Endothelial cell of umbilical vein (primary cell): ENCODE measurements around the gene RRH. TPM values are rescaled to one million over a fixed set of nuclear protein-coding genes. Genes with fewer than 3 reads are reported as not detected.
A peak's percentile ranks its signal among the peaks of the same experiment; 100 is the strongest.

Experiments used
- BruUV-seq: library from RNA; stranded (reverse); fragments of 400-500 nt; replicated peaks from 2 replicates; lab custom pipeline; 2021; lab: Mats Ljungman, UMichigan
- CTCF ChIA-PET: fragments of 300-600, 350-600 bp; sonication (Branson Sonifier 250); formaldehyde crosslinking; loops from one replicate; lab custom pipeline; 2021; ENCODE audit warnings: antibody characterized with exemption, inconsistent platforms; lab: Charles Lee
- POLR2A ChIA-PET: fragments of 300-600, 350-600 bp; sonication (Branson Sonifier 250); formaldehyde crosslinking; loops from one replicate; lab custom pipeline; 2021; ENCODE audit warnings: antibody characterized with exemption, inconsistent platforms; lab: Charles Lee
- DNase-seq: peaks from one replicate; pipeline ENCODE4 v3.0.0-alpha.2; 2011; ENCODE audit warnings: low read depth, low spot score
- FAIRE-seq: peaks from 2 replicates; lab custom pipeline; 2011; peaks lifted over from hg19 to GRCh38; lab: Jason Lieb, UNC
- H2AFZ ChIP-seq: 2 replicates; pipeline ENCODE4 v1.6.0; 2012; ENCODE audit warnings: low read depth, low read length, control low read depth, inconsistent platforms
- H3K27ac ChIP-seq: 2 replicates; pipeline ENCODE4 v1.5.1; 2011; ENCODE audit warnings: low read depth, mild to moderate bottlenecking, control low read depth, low read length, moderate library complexity; ENCODE audit not compliant: insufficient read depth
- H3K27me3 ChIP-seq, 2 experiments: 2 replicates each; pipeline versions ENCODE4 v1.6.0 to v1.6.1; 2011; ENCODE audit warnings: low read length in 2 of 2, mixed read lengths in 1 of 2; ENCODE audit not compliant: control insufficient read depth in 2 of 2, insufficient read depth in 2 of 2
- H3K36me3 ChIP-seq, 2 experiments: 2 replicates in 1 of 2; 3 replicates in 1 of 2; pipeline ENCODE4 v1.5.1; 2011; ENCODE audit warnings: low read length in 2 of 2, mild to moderate bottlenecking in 1 of 2, moderate library complexity in 1 of 2; ENCODE audit not compliant: control insufficient read depth in 2 of 2, insufficient read depth in 2 of 2; ENCODE audit errors: extremely low read depth in 1 of 2
- H3K4me1 ChIP-seq: 3 replicates; pipeline ENCODE4 v1.5.1; 2011; ENCODE audit warnings: mild to moderate bottlenecking, low read length; ENCODE audit not compliant: control insufficient read depth, insufficient read depth; ENCODE audit errors: extremely low read depth
- H3K4me2 ChIP-seq: 2 replicates; pipeline ENCODE4 v1.6.1; 2011; ENCODE audit warnings: low read length, control low read depth, mixed read lengths; ENCODE audit not compliant: insufficient read depth
- H3K4me3 ChIP-seq, 3 experiments: fragments of 200-600 bp in 1 of 3; sonication (generic), shearing (Covaris generic) in 1 of 3; replicated peaks in 1 of 3; 2 replicates each; pipeline ENCODE4 v1.5.1; 2011 to 2016; ENCODE audit warnings: control low read depth in 3 of 3, low read length in 3 of 3, mild to moderate bottlenecking in 2 of 3, inconsistent platforms in 1 of 3, low read depth in 1 of 3, moderate library complexity in 1 of 3; ENCODE audit not compliant: insufficient read depth in 1 of 3
- H3K79me2 ChIP-seq: 2 replicates; pipeline ENCODE4 v1.6.0; 2012; ENCODE audit warnings: low read length, inconsistent platforms; ENCODE audit not compliant: control insufficient read depth, insufficient read depth
- H3K9ac ChIP-seq: replicated peaks from 2 replicates; pipeline ENCODE3; 2011; ENCODE audit warnings: low read length, control low read depth; ENCODE audit not compliant: insufficient read depth; ENCODE audit errors: extremely low read depth
- H3K9me1 ChIP-seq: replicated peaks from 3 replicates; pipeline ENCODE4 v1.6.0; 2011; ENCODE audit warnings: mild to moderate bottlenecking, low read length; ENCODE audit not compliant: control insufficient read depth, insufficient read depth; ENCODE audit errors: extremely low read depth
- H3K9me3 ChIP-seq: replicated peaks from 2 replicates; pipeline ENCODE4 v1.5.1; 2012; ENCODE audit warnings: low read length, inconsistent platforms; ENCODE audit not compliant: control insufficient read depth, insufficient read depth
- H4K20me1 ChIP-seq: replicated peaks from 2 replicates; pipeline ENCODE3; 2011; ENCODE audit warnings: mild to moderate bottlenecking, low read length; ENCODE audit not compliant: control insufficient read depth, insufficient read depth; ENCODE audit errors: extremely low read depth
- FOS ChIP-seq: IDR thresholded peaks from 2 replicates; pipeline ENCODE4 v1.6.1; 2011; ENCODE audit warnings: mild to moderate bottlenecking, low read length, moderate library complexity, borderline replicate concordance; ENCODE audit not compliant: insufficient read depth
- GATA2 ChIP-seq: IDR thresholded peaks from 2 replicates; pipeline ENCODE4 v1.7.0; 2011; ENCODE audit warnings: low read depth, mild to moderate bottlenecking, moderate library complexity, mixed read lengths, low read length; ENCODE audit not compliant: insufficient read length, insufficient read depth
- JUN ChIP-seq: IDR thresholded peaks from 2 replicates; pipeline ENCODE4 v1.6.1; 2011; ENCODE audit warnings: borderline replicate concordance, low read depth; ENCODE audit not compliant: insufficient read length, insufficient read depth
- dilution Hi-C: fragments of 300-500 bp; cut with MboI; formaldehyde crosslinking; loops from one replicate; pipeline ENCODE4 v1.15.0; 2019; ENCODE audit warnings: low sequenced_read_pairs; ENCODE audit not compliant: extremely low pct_ligation_motif_present
- intact Hi-C: fragments of 100-400 bp; cut with micrococcal nuclease; formaldehyde crosslinking; loops from one replicate; pipeline ENCODE4 v1.10.0; 2022
- polyA plus RNA-seq, 4 experiments: library from polyadenylated mRNA; depleted of rRNA in 3 of 4; stranded (reverse) in 3 of 4; unstranded in 1 of 4; fragments of >200 nt; gene quantifications; 2 replicates each; pipeline versions ENCODE4 v1.2.1 to v1.2.3, GENCODE V29; 2011 to 2012; ENCODE audit warnings: missing spikeins in 1 of 4
- total RNA-seq: library from RNA; stranded (reverse); gene quantifications from 2 replicates; pipeline ENCODE4 v1.2.3, GENCODE V29; 2021
- TF ChIP-seq, protein P1 (sequence below), 2 donors: IDR thresholded peaks; 1 replicate in 1 of 2; 2 replicates in 1 of 2; pipeline ENCODE4 v1.5.1; 2011; ENCODE audit warnings: low read length in 2 of 2, mild to moderate bottlenecking in 2 of 2, moderate library complexity in 2 of 2, control low read depth in 1 of 2, inconsistent platforms in 1 of 2, low read depth in 1 of 2; ENCODE audit not compliant: insufficient read depth in 1 of 2; ENCODE audit errors: extremely low read depth in 1 of 2
- TF ChIP-seq, protein P2 (sequence below): IDR thresholded peaks from 2 replicates; pipeline ENCODE4 v1.6.1; 2011; ENCODE audit not compliant: insufficient read depth, insufficient read length

The RRH gene
- total and polyA plus RNA-seq, 2 donors (not counting 3 experiments of a cell fraction or from before 2014, with no cell fraction given), result 0.11 to 0.31 TPM

DNA sequence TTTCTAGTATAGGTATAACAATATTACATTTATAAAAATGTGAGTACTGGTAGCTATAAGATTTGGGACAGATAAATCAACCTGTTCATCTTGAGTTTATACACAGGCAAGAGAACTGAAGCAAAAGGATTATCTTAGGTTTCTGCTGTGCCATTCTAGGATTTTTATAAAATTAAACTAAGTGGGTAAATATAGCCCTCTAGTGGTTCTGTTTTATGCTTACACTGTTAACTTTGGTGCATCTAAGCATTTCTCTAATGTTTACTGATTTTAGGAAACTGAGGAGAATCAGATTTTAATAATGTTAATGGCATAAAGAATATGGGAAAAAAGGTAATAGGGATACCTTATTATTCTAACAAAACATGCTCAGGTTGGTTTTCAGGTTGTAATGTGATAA lies 1.1 kb upstream of the RRH start:
- Histone ChIP-seq H2AFZ (no peak overlapping the region), H3K27ac (no peak overlapping the region), H3K36me3 (peaks cover 3 to 8% of the 10 kb centered on the region in 2 experiments), H3K9ac (no peak overlapping the region), H4K20me1 (no peaks in the 10 kb centered on the region), H3K27me3 (no peaks in the 10 kb centered on the region), H3K79me2 (no peaks in the 10 kb centered on the region), H3K4me2 (no peak overlapping the region), H3K4me1 (no peaks in the 10 kb centered on the region), H3K9me3 (no peaks in the 10 kb centered on the region), H3K4me3 (no peak overlapping the region), H3K9me1 (no peaks in the 10 kb centered on the region)
- ChIA-PET CTCF (interaction anchor here (0.7 to 4.6 kb wide), 10 partner anchors 13 to 407 kb away, joined by 3 to 30 read pairs (median 6); partner anchors contain the start of genes CASP6 and SEC24B), POLR2A (no interaction called here)
- BruUV-seq, result no TSS peak
- DNase-seq, result peak; percentile 38
- no peak for FAIRE-seq
- TF ChIP-seq JUN, result no peak
- TF ChIP-seq, protein P1, sequence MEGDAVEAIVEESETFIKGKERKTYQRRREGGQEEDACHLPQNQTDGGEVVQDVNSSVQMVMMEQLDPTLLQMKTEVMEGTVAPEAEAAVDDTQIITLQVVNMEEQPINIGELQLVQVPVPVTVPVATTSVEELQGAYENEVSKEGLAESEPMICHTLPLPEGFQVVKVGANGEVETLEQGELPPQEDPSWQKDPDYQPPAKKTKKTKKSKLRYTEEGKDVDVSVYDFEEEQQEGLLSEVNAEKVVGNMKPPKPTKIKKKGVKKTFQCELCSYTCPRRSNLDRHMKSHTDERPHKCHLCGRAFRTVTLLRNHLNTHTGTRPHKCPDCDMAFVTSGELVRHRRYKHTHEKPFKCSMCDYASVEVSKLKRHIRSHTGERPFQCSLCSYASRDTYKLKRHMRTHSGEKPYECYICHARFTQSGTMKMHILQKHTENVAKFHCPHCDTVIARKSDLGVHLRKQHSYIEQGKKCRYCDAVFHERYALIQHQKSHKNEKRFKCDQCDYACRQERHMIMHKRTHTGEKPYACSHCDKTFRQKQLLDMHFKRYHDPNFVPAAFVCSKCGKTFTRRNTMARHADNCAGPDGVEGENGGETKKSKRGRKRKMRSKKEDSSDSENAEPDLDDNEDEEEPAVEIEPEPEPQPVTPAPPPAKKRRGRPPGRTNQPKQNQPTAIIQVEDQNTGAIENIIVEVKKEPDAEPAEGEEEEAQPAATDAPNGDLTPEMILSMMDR (IDR thresholded peaks at IDR 0.05; ENCODE audit: extremely low read depth in 1 of 2, insufficient read depth in 1 of 2, low read depth in 1 of 2, low read length in 2 of 2), result peak; percentile 14 to 28
- dilution Hi-C loops (no loop called here), intact Hi-C loops (loop anchor here (1.0 kb wide), 3 partner anchors 123 to 404 kb away; partner anchors contain the start of gene CASP6)

DNA sequence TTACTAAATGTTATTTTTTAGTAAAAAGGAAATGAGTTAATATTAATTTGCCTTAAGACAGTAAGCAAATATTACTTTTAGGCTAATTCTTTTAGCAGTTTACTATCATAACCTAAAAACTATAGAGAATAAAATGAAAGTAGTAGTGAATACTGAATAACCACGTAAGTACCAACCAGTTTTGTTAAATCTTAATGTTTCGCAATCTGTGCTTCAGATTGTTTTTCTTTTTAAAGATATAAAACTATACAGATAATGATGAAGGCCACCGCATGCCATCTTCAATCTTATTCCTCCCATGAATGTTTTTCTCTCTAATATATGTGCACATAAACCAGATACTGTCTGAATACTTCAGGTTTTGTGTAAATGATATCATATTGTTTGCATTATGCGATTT lies 6.0 kb downstream of the RRH start:
- no peak overlapping the region for H3K4me3 ChIP-seq
- dilution Hi-C loops, result no loop called here
- TF ChIP-seq GATA2 (no peak), FOS (no peak)
- TF ChIP-seq, protein P1 (IDR thresholded peaks at IDR 0.05; ENCODE audit: extremely low read depth in 1 of 2, insufficient read depth in 1 of 2, low read depth in 1 of 2, low read length in 2 of 2), result no peak
- TF ChIP-seq, protein P2, sequence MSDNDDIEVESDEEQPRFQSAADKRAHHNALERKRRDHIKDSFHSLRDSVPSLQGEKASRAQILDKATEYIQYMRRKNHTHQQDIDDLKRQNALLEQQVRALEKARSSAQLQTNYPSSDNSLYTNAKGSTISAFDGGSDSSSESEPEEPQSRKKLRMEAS, result no peak
- H3K79me2 ChIP-seq, result no peaks in the 10 kb centered on the region
- H2AFZ ChIP-seq, result no peak overlapping the region
- H3K27me3 ChIP-seq, result no peaks in the 10 kb centered on the region
- DNase-seq (no peak), FAIRE-seq (no peak)
- CTCF ChIA-PET, result no interaction called here
- H4K20me1 ChIP-seq, result no peaks in the 10 kb centered on the region
- H3K9me3 ChIP-seq, result no peaks in the 10 kb centered on the region
- POLR2A ChIA-PET, result no interaction called here
- no peaks in the 10 kb centered on the region for H3K36me3 ChIP-seq
- no peak overlapping the region for H3K4me2 ChIP-seq
- no peaks in the 10 kb centered on the region for H3K4me1 ChIP-seq
- intact Hi-C loops, result no loop called here
- no peak overlapping the region for H3K27ac ChIP-seq
- no peak overlapping the region for H3K9ac ChIP-seq
- no TSS peak for BruUV-seq
- H3K9me1 ChIP-seq, result no peaks in the 10 kb centered on the region
